ENCODE results near the gene ANKMY2. TPM values are rescaled to one million over a fixed set of nuclear protein-coding genes. Genes with fewer than 3 reads are reported as not detected.
A peak's percentile ranks its signal among the peaks of the same experiment; 100 is the strongest.

The ANKMY2 gene
- total RNA-seq, 1 experiment from 2014 or later = 34.5 TPM

DNA sequence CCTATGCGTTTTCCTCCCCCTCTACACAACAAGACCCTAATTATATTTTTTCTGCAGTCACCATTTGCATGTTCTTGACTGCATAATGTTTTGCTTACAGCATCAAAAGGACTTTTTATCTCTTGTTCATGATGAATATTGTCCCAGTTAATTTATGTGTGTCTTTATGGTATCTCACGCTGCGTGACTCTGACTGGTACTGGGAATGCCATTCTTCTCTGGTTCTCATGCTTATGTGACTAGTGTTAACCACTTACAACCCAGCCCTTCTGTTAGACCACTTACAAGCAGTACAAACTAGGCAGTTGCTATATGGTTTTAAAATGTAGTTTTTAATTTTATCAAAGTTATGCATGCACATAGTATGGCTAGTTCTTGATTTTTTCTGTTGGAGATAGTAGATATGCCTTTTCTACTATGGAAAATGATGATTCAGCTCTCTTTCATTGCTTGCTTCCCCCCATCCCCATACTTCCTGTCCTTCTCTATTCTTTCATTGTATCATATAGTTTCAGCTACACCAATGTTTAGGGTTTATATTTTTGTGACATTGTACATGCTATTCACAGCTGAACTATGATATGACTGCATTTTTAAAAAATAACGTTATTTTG, 25.3 kb upstream of the ANKMY2 start:
- peaks cover 47% of the 10 kb centered on the region for H3K4me1 ChIP-seq
- H3K4me3 Mint-ChIP-seq (ENCODE audit: unreplicated experiment) = no peak overlapping the region
- intact Hi-C loops (cut with micrococcal nuclease; ENCODE audit: unreplicated experiment) = no loop called here
- H3K36me3 Mint-ChIP-seq (ENCODE audit: insufficient read depth, unreplicated experiment) = peaks cover 79% of the 10 kb centered on the region
- CTCF ChIA-PET = no interaction called here
- no peak overlapping the region for H3K4me3 ChIP-seq (ENCODE audit: low read depth, low read length)
- peak overlapping the region; percentile 61 for H3K27ac Mint-ChIP-seq (ENCODE audit: unreplicated experiment)
- TF ChIP-seq, protein P1, sequence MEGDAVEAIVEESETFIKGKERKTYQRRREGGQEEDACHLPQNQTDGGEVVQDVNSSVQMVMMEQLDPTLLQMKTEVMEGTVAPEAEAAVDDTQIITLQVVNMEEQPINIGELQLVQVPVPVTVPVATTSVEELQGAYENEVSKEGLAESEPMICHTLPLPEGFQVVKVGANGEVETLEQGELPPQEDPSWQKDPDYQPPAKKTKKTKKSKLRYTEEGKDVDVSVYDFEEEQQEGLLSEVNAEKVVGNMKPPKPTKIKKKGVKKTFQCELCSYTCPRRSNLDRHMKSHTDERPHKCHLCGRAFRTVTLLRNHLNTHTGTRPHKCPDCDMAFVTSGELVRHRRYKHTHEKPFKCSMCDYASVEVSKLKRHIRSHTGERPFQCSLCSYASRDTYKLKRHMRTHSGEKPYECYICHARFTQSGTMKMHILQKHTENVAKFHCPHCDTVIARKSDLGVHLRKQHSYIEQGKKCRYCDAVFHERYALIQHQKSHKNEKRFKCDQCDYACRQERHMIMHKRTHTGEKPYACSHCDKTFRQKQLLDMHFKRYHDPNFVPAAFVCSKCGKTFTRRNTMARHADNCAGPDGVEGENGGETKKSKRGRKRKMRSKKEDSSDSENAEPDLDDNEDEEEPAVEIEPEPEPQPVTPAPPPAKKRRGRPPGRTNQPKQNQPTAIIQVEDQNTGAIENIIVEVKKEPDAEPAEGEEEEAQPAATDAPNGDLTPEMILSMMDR (IDR thresholded peaks at IDR 0.05; ENCODE audit: insufficient read depth in 1 of 2, low read depth in 1 of 2, low read length in 1 of 2, severe bottlenecking in 1 of 2, unreplicated experiment in 1 of 2) = no peak
- POLR2A ChIA-PET = no interaction called here
- no peaks in the 10 kb centered on the region for H3K27me3 ChIP-seq (replicated peaks; ENCODE audit: control insufficient read depth, insufficient read depth, low read length)
- no TSS peak for BruUV-seq (replicated peaks)
- H3K36me3 ChIP-seq (ENCODE audit: control insufficient read depth, insufficient read depth, low read length) = peaks cover 5% of the 10 kb centered on the region; the same call in 1 of the 2 replicates
- H3K9me3 Mint-ChIP-seq (ENCODE audit: unreplicated experiment) = no peaks in the 10 kb centered on the region
- H3K4me1 Mint-ChIP-seq (ENCODE audit: low read depth, unreplicated experiment) = peaks cover 48% of the 10 kb centered on the region
- H3K27me3 Mint-ChIP-seq (ENCODE audit: insufficient read depth, unreplicated experiment) = no peaks in the 10 kb centered on the region
- no peak for DNase-seq
- no peaks in the 10 kb centered on the region for H3K9me3 ChIP-seq

DNA sequence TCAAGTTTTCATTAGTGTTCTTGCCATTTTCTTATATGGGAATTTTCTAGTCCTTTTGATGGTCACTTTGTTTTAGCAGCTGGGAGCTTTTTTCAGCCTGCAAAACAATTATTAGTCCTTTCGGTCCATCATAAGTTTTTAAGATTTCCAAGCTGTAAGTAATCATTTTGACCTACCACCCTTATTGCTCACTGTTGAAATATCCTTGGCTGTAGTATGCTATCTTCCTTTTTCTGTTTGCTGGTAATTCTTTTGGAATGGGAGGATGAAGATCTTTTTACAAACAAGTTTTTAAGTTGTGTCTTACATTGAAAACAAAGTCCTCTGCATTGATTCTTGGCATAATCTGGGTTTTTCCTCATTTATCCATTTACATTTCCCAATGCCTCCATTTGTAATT, 24.5 kb upstream of the ANKMY2 start:
- Mint-ChIP-seq H3K9me3 (ENCODE audit: unreplicated experiment) (no peaks in the 10 kb centered on the region), H3K36me3 (ENCODE audit: insufficient read depth, unreplicated experiment) (peaks cover 79% of the 10 kb centered on the region), H3K4me3 (ENCODE audit: unreplicated experiment) (no peak overlapping the region), H3K27me3 (ENCODE audit: insufficient read depth, unreplicated experiment) (no peaks in the 10 kb centered on the region), H3K4me1 (ENCODE audit: low read depth, unreplicated experiment) (peaks cover 48% of the 10 kb centered on the region), H3K27ac (ENCODE audit: unreplicated experiment) (peak overlapping the region; percentile 44)
- CTCF ChIA-PET = no interaction called here
- no TSS peak for BruUV-seq (replicated peaks)
- TF ChIP-seq, protein P1 (IDR thresholded peaks at IDR 0.05; ENCODE audit: insufficient read depth in 1 of 2, low read depth in 1 of 2, low read length in 1 of 2, severe bottlenecking in 1 of 2, unreplicated experiment in 1 of 2) = no peak
- H3K4me1 ChIP-seq = peaks cover 42% of the 10 kb centered on the region
- H3K27me3 ChIP-seq (replicated peaks; ENCODE audit: control insufficient read depth, insufficient read depth, low read length) = no peaks in the 10 kb centered on the region
- no peak for DNase-seq
- no peak overlapping the region for H3K4me3 ChIP-seq (ENCODE audit: low read depth, low read length)
- POLR2A ChIA-PET = no interaction called here
- H3K9me3 ChIP-seq = no peaks in the 10 kb centered on the region
- intact Hi-C loops (cut with micrococcal nuclease; ENCODE audit: unreplicated experiment) = no loop called here
- H3K36me3 ChIP-seq (ENCODE audit: control insufficient read depth, insufficient read depth, low read length) = peaks cover 2% of the 10 kb centered on the region; the same call in 1 of the 2 replicates

DNA sequence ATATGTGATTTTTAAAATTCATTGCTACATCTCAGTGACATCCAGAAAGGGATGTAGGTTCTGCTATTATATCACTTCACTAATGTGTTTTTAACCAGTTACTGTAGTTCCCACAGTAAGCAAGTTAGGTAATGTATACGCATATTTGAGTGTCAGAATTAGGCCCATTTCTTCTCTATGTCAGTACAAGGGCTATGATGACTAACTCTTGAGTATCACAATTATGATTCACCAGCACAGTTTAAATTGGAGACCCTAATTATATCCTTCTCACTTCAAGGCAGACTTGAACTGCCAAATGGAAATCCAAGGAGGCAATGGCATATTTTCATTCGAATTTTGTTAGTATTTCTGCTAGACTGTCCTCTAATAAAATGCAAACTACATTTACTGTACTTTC, 24.0 kb upstream of the ANKMY2 start:
- no peak for DNase-seq
- peak overlapping the region; percentile 44 for H3K27ac Mint-ChIP-seq (ENCODE audit: unreplicated experiment)
- Histone ChIP-seq H3K9me3 (no peaks in the 10 kb centered on the region), H3K4me3 (ENCODE audit: low read depth, low read length) (no peak overlapping the region), H3K4me1 (peaks cover 42% of the 10 kb centered on the region), H3K27me3 (replicated peaks; ENCODE audit: control insufficient read depth, insufficient read depth, low read length) (no peaks in the 10 kb centered on the region), H3K36me3 (ENCODE audit: control insufficient read depth, insufficient read depth, low read length) (peaks cover 2% of the 10 kb centered on the region; the same call in 1 of the 2 replicates)
- H3K27me3 Mint-ChIP-seq (ENCODE audit: insufficient read depth, unreplicated experiment) = no peaks in the 10 kb centered on the region
- BruUV-seq (replicated peaks) = no TSS peak
- H3K36me3 Mint-ChIP-seq (ENCODE audit: insufficient read depth, unreplicated experiment) = peaks cover 80% of the 10 kb centered on the region
- H3K4me3 Mint-ChIP-seq (ENCODE audit: unreplicated experiment) = no peak overlapping the region
- TF ChIP-seq, protein P1 (IDR thresholded peaks at IDR 0.05; ENCODE audit: insufficient read depth in 1 of 2, low read depth in 1 of 2, low read length in 1 of 2, severe bottlenecking in 1 of 2, unreplicated experiment in 1 of 2) = no peak
- H3K9me3 Mint-ChIP-seq (ENCODE audit: unreplicated experiment) = no peaks in the 10 kb centered on the region
- intact Hi-C loops (cut with micrococcal nuclease; ENCODE audit: unreplicated experiment) = no loop called here
- CTCF ChIA-PET = no interaction called here
- POLR2A ChIA-PET = no interaction called here
- H3K4me1 Mint-ChIP-seq (ENCODE audit: low read depth, unreplicated experiment) = peaks cover 48% of the 10 kb centered on the region
